A673 (cell line): ENCODE measurements around the gene CYP4F12.

ENCODE experiments used
- CTCF ChIP-seq: fragments of 300-800, 200-600 bp; sonication (generic); conservative IDR thresholded peaks from 2 replicates; pipeline ENCODE4 v1.5.1; 2017; ENCODE audit warnings: low read depth, mild to moderate bottlenecking, antibody characterized with exemption, low read length, moderate library complexity, mixed read lengths
- EZH2 ChIP-seq: fragments of 200-600 bp; sonication (generic); IDR thresholded peaks from 2 replicates; pipeline ENCODE4 v1.6.1; 2017; ENCODE audit warnings: borderline replicate concordance, low read depth, mild to moderate bottlenecking, mixed read lengths, antibody characterized with exemption, low read length; ENCODE audit not compliant: poor library complexity, severe bottlenecking

- TF ChIP-seq CTCF (no peak), EZH2 (no peak)
Measured at GRCh38 chr19:15737722-15738121, 64.8 kb downstream of the CYP4F12 start, which contains the start of gene OR10H3.
